PC-9 (cell line): Measurements from ENCODE around the gene KCNG1. TPM values are rescaled to one million over a fixed set of nuclear protein-coding genes. Genes with fewer than 3 reads are reported as not detected.

ENCODE experiments used
- BruUV-seq: library from RNA; stranded (reverse); fragments of 400-500 nt; replicated peaks from 2 replicates; lab custom pipeline; 2021; lab: Mats Ljungman, UMichigan
- CTCF ChIA-PET: fragments of 300-600 bp; sonication (Branson Sonifier 250); formaldehyde crosslinking; loops from one replicate; lab custom pipeline; 2022; ENCODE audit warnings: antibody characterized with exemption; lab: Charles Lee
- POLR2A ChIA-PET: fragments of 300-600 bp; sonication (Branson Sonifier 250); formaldehyde crosslinking; loops from one replicate; lab custom pipeline; 2022; ENCODE audit warnings: antibody characterized with exemption; ENCODE audit not compliant: unreplicated experiment; lab: Charles Lee
- DNase-seq, 2 experiments: peaks; one replicate each; pipeline versions ENCODE4 v3.0.0 to v3.0.0-alpha.2; 2015 to 2022; ENCODE audit warnings: mixed read lengths in 1 of 2
- H2AFZ ChIP-seq: fragments of 200-600 bp; sonication (generic); 2 replicates; pipeline ENCODE4 v1.8.1; 2017; ENCODE audit warnings: antibody characterized with exemption
- H3F3A ChIP-seq: fragments of 200-600 bp; sonication (generic); 2 replicates; pipeline ENCODE4 v1.8.1; 2017; ENCODE audit warnings: antibody characterized with exemption, mild to moderate bottlenecking, low read depth; ENCODE audit not compliant: insufficient read depth
- H3K27ac ChIP-seq: fragments of 200-600 bp; sonication (generic); 2 replicates; pipeline ENCODE4 v1.6.1; 2016; ENCODE audit warnings: mixed run types
- H3K27me3 ChIP-seq: fragments of 200-600 bp; sonication (generic); 2 replicates; pipeline ENCODE4 v1.6.1; 2016; ENCODE audit warnings: low read depth, mixed run types; ENCODE audit not compliant: insufficient read depth
- H3K36me3 ChIP-seq: fragments of 200-600 bp; sonication (generic); 2 replicates; pipeline ENCODE4 v1.6.1; 2016; ENCODE audit warnings: low read depth, mixed run types
- H3K4me1 ChIP-seq: fragments of 200-600 bp; sonication (generic); replicated peaks from 2 replicates; pipeline ENCODE4 v1.6.1; 2016; ENCODE audit warnings: mixed run types; ENCODE audit not compliant: insufficient read depth
- H3K4me2 ChIP-seq: fragments of 200-600 bp; sonication (generic); 2 replicates; pipeline ENCODE4 v1.6.1; 2017; ENCODE audit warnings: mixed run types
- H3K4me3 ChIP-seq: fragments of 200-600 bp; sonication (generic); 2 replicates; pipeline ENCODE4 v1.6.1; 2016; ENCODE audit warnings: mixed run types
- H3K79me2 ChIP-seq: fragments of 200-600 bp; sonication (generic); 2 replicates; pipeline ENCODE4 v1.6.1; 2017; ENCODE audit warnings: low read depth, mixed run types
- H3K9me2 ChIP-seq: fragments of 200-600 bp; sonication (generic); 2 replicates; pipeline ENCODE4 v1.8.1; 2017; ENCODE audit warnings: mild to moderate bottlenecking; ENCODE audit not compliant: insufficient read depth
- H3K9me3 ChIP-seq: fragments of 200-600 bp; sonication (generic); 2 replicates; pipeline ENCODE4 v1.8.1; 2016; ENCODE audit warnings: low read depth; ENCODE audit not compliant: insufficient read depth
- H4K20me1 ChIP-seq: fragments of 200-600 bp; sonication (generic); 2 replicates; pipeline ENCODE4 v1.8.1; 2017; ENCODE audit not compliant: insufficient read depth
- EZH2 ChIP-seq: fragments of 200-600 bp; sonication (generic); IDR thresholded peaks from 2 replicates; pipeline ENCODE4 v1.8.0; 2017; ENCODE audit warnings: antibody characterized with exemption, low read depth
- intact Hi-C: fragments of 100-400 bp; cut with micrococcal nuclease; formaldehyde crosslinking; loops from one replicate; pipeline ENCODE4 v1.10.0; 2022; ENCODE audit not compliant: unreplicated experiment
- total RNA-seq: library from RNA; stranded (reverse); gene quantifications from 2 replicates; pipeline ENCODE4 v1.2.3, GENCODE V29; 2021
- TF ChIP-seq, protein P1 (sequence below): fragments of 200-600 bp; sonication (generic); conservative IDR thresholded peaks from 2 replicates; pipeline ENCODE4 v1.6.1; 2017; ENCODE audit warnings: mixed run types, antibody characterized with exemption, mild to moderate bottlenecking, moderate library complexity

The KCNG1 gene
- total RNA-seq, 1 experiment from 2014 or later = not detected

DNA sequence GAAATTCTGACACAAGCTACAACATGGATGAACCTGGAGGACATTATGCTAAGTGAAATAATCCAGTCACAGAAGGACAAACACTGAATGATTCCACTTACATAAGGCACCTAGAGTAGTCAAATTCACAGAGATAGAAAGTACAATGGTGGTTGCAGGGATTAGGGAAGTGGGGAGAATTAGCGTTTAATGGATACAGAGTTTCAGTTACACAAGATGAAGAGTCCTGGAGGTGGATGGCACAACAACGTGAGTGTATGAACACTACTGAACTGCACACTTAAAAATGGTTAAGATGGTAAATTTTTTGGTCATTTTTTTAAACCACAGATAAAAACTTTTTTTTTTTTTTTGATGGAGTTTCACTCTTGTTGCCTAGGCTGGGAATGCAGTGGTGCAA lies 39.6 kb downstream of the KCNG1 start:
- H3K79me2 ChIP-seq = no peaks in the 10 kb centered on the region
- no peak overlapping the region for H2AFZ ChIP-seq
- peaks cover 7% of the 10 kb centered on the region for H3K4me1 ChIP-seq
- ChIA-PET POLR2A (no interaction called here), CTCF (no interaction called here)
- no peaks in the 10 kb centered on the region for H4K20me1 ChIP-seq
- H3K27ac ChIP-seq = no peak overlapping the region
- intact Hi-C loops = loop anchor here (5.0 to 10.0 kb wide), 2 partner anchors 189 to 384 kb away; partner anchors contain the start of gene BCAS4
- no peaks in the 10 kb centered on the region for H3K9me2 ChIP-seq
- no peak for DNase-seq
- H3K9me3 ChIP-seq = no peaks in the 10 kb centered on the region
- H3K4me2 ChIP-seq = no peak overlapping the region
- H3F3A ChIP-seq = peaks cover 14% of the 10 kb centered on the region
- no peak for TF ChIP-seq EZH2
- TF ChIP-seq, protein P1, sequence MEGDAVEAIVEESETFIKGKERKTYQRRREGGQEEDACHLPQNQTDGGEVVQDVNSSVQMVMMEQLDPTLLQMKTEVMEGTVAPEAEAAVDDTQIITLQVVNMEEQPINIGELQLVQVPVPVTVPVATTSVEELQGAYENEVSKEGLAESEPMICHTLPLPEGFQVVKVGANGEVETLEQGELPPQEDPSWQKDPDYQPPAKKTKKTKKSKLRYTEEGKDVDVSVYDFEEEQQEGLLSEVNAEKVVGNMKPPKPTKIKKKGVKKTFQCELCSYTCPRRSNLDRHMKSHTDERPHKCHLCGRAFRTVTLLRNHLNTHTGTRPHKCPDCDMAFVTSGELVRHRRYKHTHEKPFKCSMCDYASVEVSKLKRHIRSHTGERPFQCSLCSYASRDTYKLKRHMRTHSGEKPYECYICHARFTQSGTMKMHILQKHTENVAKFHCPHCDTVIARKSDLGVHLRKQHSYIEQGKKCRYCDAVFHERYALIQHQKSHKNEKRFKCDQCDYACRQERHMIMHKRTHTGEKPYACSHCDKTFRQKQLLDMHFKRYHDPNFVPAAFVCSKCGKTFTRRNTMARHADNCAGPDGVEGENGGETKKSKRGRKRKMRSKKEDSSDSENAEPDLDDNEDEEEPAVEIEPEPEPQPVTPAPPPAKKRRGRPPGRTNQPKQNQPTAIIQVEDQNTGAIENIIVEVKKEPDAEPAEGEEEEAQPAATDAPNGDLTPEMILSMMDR = no peak
- H3K4me3 ChIP-seq = no peak overlapping the region
- no TSS peak for BruUV-seq
- no peaks in the 10 kb centered on the region for H3K27me3 ChIP-seq
- H3K36me3 ChIP-seq = no peaks in the 10 kb centered on the region

DNA sequence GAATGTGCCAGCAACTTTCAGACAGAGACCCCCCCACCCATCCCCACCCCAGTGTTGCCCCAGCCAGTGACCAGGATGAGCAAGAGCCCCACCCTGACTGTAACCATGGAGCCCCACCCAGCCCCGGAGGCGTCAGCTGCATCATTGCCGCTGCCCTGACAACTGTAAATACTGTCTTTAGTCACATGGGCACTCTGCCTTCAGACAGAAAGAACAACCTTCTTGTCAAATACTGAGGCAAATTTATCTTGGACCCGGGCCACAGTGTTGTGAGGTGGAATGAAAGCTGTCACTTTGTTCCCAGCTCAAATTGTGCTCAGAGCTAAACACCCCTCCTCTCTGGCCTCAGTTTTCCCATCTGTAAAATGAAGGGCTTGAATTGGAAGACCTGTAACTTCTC lies 40.5 kb downstream of the KCNG1 start:
- no peak overlapping the region for H3K4me3 ChIP-seq
- H3K4me2 ChIP-seq = no peak overlapping the region
- H3K4me1 ChIP-seq = peaks cover 7% of the 10 kb centered on the region
- H3K27ac ChIP-seq = no peak overlapping the region
- H3K36me3 ChIP-seq = no peaks in the 10 kb centered on the region
- H3K9me3 ChIP-seq = no peaks in the 10 kb centered on the region
- peaks cover 14% of the 10 kb centered on the region for H3F3A ChIP-seq
- no peaks in the 10 kb centered on the region for H3K27me3 ChIP-seq
- intact Hi-C loops = loop anchor here (5.0 to 10.0 kb wide), 2 partner anchors 188 to 385 kb away; partner anchors contain the start of gene BCAS4
- no peaks in the 10 kb centered on the region for H3K9me2 ChIP-seq
- H2AFZ ChIP-seq = no peak overlapping the region
- no TSS peak for BruUV-seq
- DNase-seq = peak; percentile 69 to 72
- ChIA-PET POLR2A (interaction anchor here (0.6 kb wide), 2 partner anchors 654 to 706 kb away, joined by 3 to 9 read pairs; no protein-coding TSS in a partner anchor), CTCF (interaction anchor here (0.6 to 1.2 kb wide), 2 partner anchors 10 to 51 kb away, joined by 4 read pairs; partner anchors contain the start of gene ADNP)
- TF ChIP-seq, protein P1 = no peak
- no peak for TF ChIP-seq EZH2
- H3K79me2 ChIP-seq = no peaks in the 10 kb centered on the region
- no peaks in the 10 kb centered on the region for H4K20me1 ChIP-seq

DNA sequence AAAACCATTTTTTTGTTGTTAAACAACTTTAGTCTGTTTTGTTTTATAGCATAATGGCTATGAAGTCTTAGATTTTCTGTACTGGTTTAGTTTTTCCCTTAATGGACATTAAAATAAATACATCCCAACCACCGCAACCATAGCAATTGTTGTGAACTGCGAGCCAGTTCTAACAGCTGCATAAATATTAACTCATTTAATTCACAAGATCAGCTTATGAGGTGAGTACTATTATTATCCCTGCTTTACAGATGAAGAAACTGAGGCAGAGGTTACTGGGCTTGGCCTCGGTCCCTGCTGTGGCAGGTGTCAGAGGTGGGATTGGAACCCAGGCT lies 41.2 kb downstream of the KCNG1 start:
- no peak overlapping the region for H3K27ac ChIP-seq
- H3K4me3 ChIP-seq = no peak overlapping the region
- peak in 1 of 2 experiments; percentile 28 for DNase-seq
- H4K20me1 ChIP-seq = no peaks in the 10 kb centered on the region
- H3K79me2 ChIP-seq = no peaks in the 10 kb centered on the region
- no peak for TF ChIP-seq EZH2
- TF ChIP-seq, protein P1 = peak; percentile 19; the same call in 1 of the 2 replicates
- H3F3A ChIP-seq = peaks cover 14% of the 10 kb centered on the region
- H3K9me2 ChIP-seq = no peaks in the 10 kb centered on the region
- H3K4me1 ChIP-seq = peaks cover 7% of the 10 kb centered on the region
- CTCF ChIA-PET = interaction anchor here (0.6 to 1.2 kb wide), 5 partner anchors 11 to 326 kb away, joined by 3 to 4 read pairs (median 3); partner anchors contain the start of gene ADNP
- H2AFZ ChIP-seq = no peak overlapping the region
- H3K9me3 ChIP-seq = no peaks in the 10 kb centered on the region
- no peaks in the 10 kb centered on the region for H3K36me3 ChIP-seq
- intact Hi-C loops = loop anchor here (5.0 to 10.0 kb wide), 2 partner anchors 187 to 386 kb away; partner anchors contain the start of gene BCAS4
- BruUV-seq = no TSS peak
- POLR2A ChIA-PET = interaction anchor here (0.6 kb wide), 1 partner anchor 655 kb away, joined by 3 read pairs; no protein-coding TSS in a partner anchor
- H3K4me2 ChIP-seq = no peak overlapping the region
- no peaks in the 10 kb centered on the region for H3K27me3 ChIP-seq
